ENCODE data around the gene C20orf96.

DNA sequence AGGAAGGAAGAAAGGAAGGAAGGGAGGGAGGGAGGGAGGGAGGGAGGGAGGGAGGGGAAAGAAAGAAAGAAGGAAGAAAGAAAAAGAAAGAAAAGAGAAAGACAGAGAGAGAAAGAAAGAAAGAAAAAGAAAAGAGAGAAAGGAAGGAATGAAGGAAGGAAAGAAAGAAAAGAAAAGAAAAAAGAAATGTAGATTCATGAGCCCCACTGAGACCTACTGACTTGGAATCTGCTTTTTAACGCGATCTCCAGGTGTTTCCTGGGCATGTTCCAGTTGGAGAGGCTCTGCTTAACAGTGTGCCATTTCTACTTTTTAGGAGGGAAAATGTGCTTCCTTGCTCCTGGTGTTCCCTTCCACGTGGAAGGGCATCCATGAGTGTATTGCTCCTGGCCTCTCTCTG lies 16.7 kb downstream of the C20orf96 start:
- TF ChIP-seq CTCF (IDR thresholded peaks at IDR 0.05) (no peak), POLR2A (IDR thresholded peaks at IDR 0.05) (no peak)

Data from uterus (tissue), 2 donors.